GM12878 (cell line): ENCODE data around the gene ABHD12B. TPM values are rescaled to one million over a fixed set of nuclear protein-coding genes. Genes with fewer than 3 reads are reported as not detected.
A peak's percentile ranks its signal among the peaks of the same experiment; 100 is the strongest.

ENCODE experiments used
- ATAC-seq: fragments of 200-7000 bp; cut with Tn5 transposase; 3 replicates; pipeline ENCODE4 v1.9.1; 2020; ENCODE audit warnings: mild to moderate bottlenecking, moderate library complexity
- BruUV-seq: library from RNA; stranded (reverse); fragments of 400-500 nt; replicated peaks from 2 replicates; lab custom pipeline; 2021; lab: Mats Ljungman, UMichigan
- CTCF ChIA-PET: fragments of 300-600 bp; sonication (Branson Sonifier 250); formaldehyde crosslinking; extraction: SDS; loops from one replicate; lab custom pipeline; 2021; ENCODE audit warnings: inconsistent platforms; lab: Yijun Ruan, JAX
- POLR2A ChIA-PET: fragments of 350-600 bp; formaldehyde crosslinking; extraction: SDS; loops from one replicate; lab custom pipeline; 2021; ENCODE audit warnings: inconsistent platforms; lab: Charles Lee
- RAD21 ChIA-PET: fragments of 300-600 bp; sonication (Branson Sonifier 250); formaldehyde crosslinking; loops from one replicate; lab custom pipeline; 2023; ENCODE audit warnings: antibody characterized with exemption; ENCODE audit not compliant: unreplicated experiment; lab: Charles Lee
- SMC1A ChIA-PET: fragments of 300-600 bp; sonication (Branson Sonifier 250); formaldehyde crosslinking; loops from one replicate; lab custom pipeline; 2023; ENCODE audit not compliant: unreplicated experiment, uncharacterized antibody; lab: Charles Lee
- DNase-seq: peaks from one replicate; pipeline ENCODE4 v3.0.0-alpha.2; 2011; ENCODE audit warnings: low read depth, low spot score
- FAIRE-seq: peaks from 3 replicates; lab custom pipeline; 2011; peaks lifted over from hg19 to GRCh38; lab: Jason Lieb, UNC
- H2AFZ ChIP-seq: 2 replicates; pipeline ENCODE4 v1.6.0; 2011; ENCODE audit warnings: low read depth, low read length, control low read depth; ENCODE audit not compliant: control insufficient read depth
- H3K27ac ChIP-seq: 2 replicates; pipeline ENCODE4 v1.5.1; 2011; ENCODE audit warnings: control low read depth; ENCODE audit not compliant: control insufficient read depth, insufficient read depth
- H3K27me3 ChIP-seq, 2 experiments: replicated peaks in 1 of 2; 2 replicates each; pipeline versions ENCODE4 v1.6.0 to v1.6.1; 2011; ENCODE audit warnings: low read length in 1 of 2; ENCODE audit not compliant: control insufficient read depth in 2 of 2, insufficient read depth in 2 of 2
- H3K36me3 ChIP-seq, 2 experiments: 2 replicates each; pipeline ENCODE4 v1.5.1; 2011; ENCODE audit warnings: low read length in 1 of 2; ENCODE audit not compliant: control insufficient read depth in 2 of 2, insufficient read depth in 2 of 2
- H3K4me1 ChIP-seq: 2 replicates; pipeline ENCODE4 v1.6.1; 2011; ENCODE audit warnings: mild to moderate bottlenecking, low read length, moderate library complexity, mixed read lengths; ENCODE audit not compliant: control insufficient read depth, insufficient read depth
- H3K4me2 ChIP-seq: 2 replicates; pipeline ENCODE4 v1.6.0; 2011; ENCODE audit warnings: control low read depth; ENCODE audit not compliant: control insufficient read depth, insufficient read depth
- H3K4me3 ChIP-seq: fragments of 200-600 bp; sonication (generic); 2 replicates; pipeline ENCODE4 v1.5.1; 2016
- H3K79me2 ChIP-seq: 2 replicates; pipeline ENCODE4 v1.6.0; 2011; ENCODE audit warnings: low read length; ENCODE audit not compliant: control insufficient read depth, insufficient read depth
- H3K9ac ChIP-seq: 2 replicates; pipeline ENCODE4 v1.8.0; 2011; ENCODE audit warnings: low read length, control low read depth, mixed read lengths; ENCODE audit not compliant: control insufficient read depth, insufficient read depth
- H3K9me3 ChIP-seq: replicated peaks from 3 replicates; pipeline ENCODE4 v1.5.1; 2011; ENCODE audit warnings: mild to moderate bottlenecking, low read length; ENCODE audit not compliant: control insufficient read depth, insufficient read depth
- H4K20me1 ChIP-seq: 2 replicates; pipeline ENCODE4 v1.6.0; 2011; ENCODE audit not compliant: control insufficient read depth, insufficient read depth
- CREB1 ChIP-seq: IDR thresholded peaks from 2 replicates; pipeline ENCODE4 v1.6.1; 2012; ENCODE audit warnings: low read depth, mild to moderate bottlenecking, inconsistent platforms
- CREM ChIP-seq: IDR thresholded peaks from 2 replicates; pipeline ENCODE4 v1.6.1; 2014; ENCODE audit warnings: antibody characterized with exemption, low read depth
- EP300 ChIP-seq, 2 experiments: fragments of 150-350 bp in 1 of 2; IDR thresholded peaks; 2 replicates each; pipeline ENCODE4 v1.6.1; 2011 to 2012; ENCODE audit warnings: low read depth in 2 of 2, low read length in 2 of 2, borderline replicate concordance in 1 of 2, improper control_type of control experiment in 1 of 2, inconsistent platforms in 1 of 2; ENCODE audit not compliant: control insufficient read depth in 1 of 2
- JUNB ChIP-seq: IDR thresholded peaks from 2 replicates; pipeline ENCODE4 v1.6.1; 2016; ENCODE audit warnings: antibody characterized with exemption, mild to moderate bottlenecking
- KDM1A ChIP-seq: fragments of 200-600 bp; sonication (generic); IDR thresholded peaks from 2 replicates; pipeline ENCODE4 v1.6.1; 2016; ENCODE audit warnings: borderline replicate concordance
- KLF5 ChIP-seq: fragments of 450-650 bp; IDR thresholded peaks from 2 replicates; pipeline ENCODE4 v1.6.1; 2014; ENCODE audit warnings: mild to moderate bottlenecking; ENCODE audit not compliant: partially characterized antibody
- MEF2A ChIP-seq: IDR thresholded peaks from 2 replicates; pipeline ENCODE4 v1.6.1; 2011; ENCODE audit warnings: low read depth, mild to moderate bottlenecking, low read length, moderate library complexity; ENCODE audit not compliant: insufficient read depth
- MYC ChIP-seq: IDR thresholded peaks from 2 replicates; pipeline ENCODE4 v1.6.1; 2011; ENCODE audit warnings: mild to moderate bottlenecking, low read length, moderate library complexity, inconsistent platforms; ENCODE audit not compliant: insufficient read depth, insufficient replicate concordance, insufficient read length, severe bottlenecking
- POU2F2 ChIP-seq: IDR thresholded peaks from 3 replicates; pipeline ENCODE4 v1.6.1; 2011; ENCODE audit warnings: low read depth, mild to moderate bottlenecking, low read length, borderline replicate concordance
- RAD51 ChIP-seq: fragments of 450-650 bp; IDR thresholded peaks from 2 replicates; pipeline ENCODE4 v1.6.1; 2016; ENCODE audit warnings: moderate library complexity, mild to moderate bottlenecking, inconsistent platforms
- SPI1 ChIP-seq: IDR thresholded peaks from 2 replicates; pipeline ENCODE4 v1.6.1; 2011; ENCODE audit warnings: low read depth, mild to moderate bottlenecking, low read length, moderate library complexity, borderline replicate concordance; ENCODE audit not compliant: insufficient read depth
- WGBS: methylation state at CpG from one replicate; pipeline ENCODE4 v1.1.6; 2016; ENCODE audit warnings: low lambda C conversion rate; ENCODE audit not compliant: insufficient replicate concordance, insufficient coverage; ENCODE audit errors: missing lambda C conversion rate; 5-methylcytosine and 5-hydroxymethylcytosine counted together
- in situ Hi-C: fragments of 300-500 bp; cut with MboI; formaldehyde crosslinking; loops from 9 replicates; pipeline ENCODE4 v1.14.3; 2018; ENCODE audit warnings: mixed read lengths
- intact Hi-C: fragments of 100-400 bp; cut with micrococcal nuclease; formaldehyde crosslinking; loops from one replicate; pipeline ENCODE4 v1.14.2; 2022; ENCODE audit not compliant: unreplicated experiment
- polyA plus RNA-seq, 11 experiments: library from polyadenylated mRNA; depleted of rRNA in 4 of 11; unstranded in 6 of 11; stranded (reverse) in 5 of 11; fragments of >200 nt; fragmentation: Nextera tagmentation in 4 of 11; fragmentation: Illumina TruSeq in 1 of 11; extraction: Ambion mirVana in 4 of 11; extraction: Trizol in 1 of 11; gene quantifications; 1 replicate in 1 of 11; 2 replicates in 10 of 11; pipeline versions ENCODE4 v1.2.1 to v1.2.3, GENCODE V29; 2011 to 2016; ENCODE audit warnings: inconsistent platforms in 2 of 11, missing spikeins in 2 of 11, low read depth in 1 of 11
- total RNA-seq, 4 experiments: library from RNA; depleted of rRNA in 3 of 4; stranded (reverse); fragments of >200 nt in 3 of 4; fragmentation: Illumina TruSeq in 1 of 4; extraction: Trizol in 1 of 4; gene quantifications; 2 replicates each; pipeline versions ENCODE4 v1.2.1 to v1.2.3, GENCODE V29; 2013 to 2021
- TF ChIP-seq, protein P1 (sequence below): IDR thresholded peaks from 2 replicates; pipeline ENCODE4 v1.6.1; 2011; ENCODE audit warnings: mild to moderate bottlenecking, low read depth, low read length, moderate library complexity; ENCODE audit not compliant: insufficient replicate concordance
- TF ChIP-seq, protein P2 (sequence below): fragments of 450-650 bp; conservative IDR thresholded peaks from 2 replicates; pipeline ENCODE4 v1.6.1; 2017; ENCODE audit warnings: mild to moderate bottlenecking, moderate library complexity

Gene ABHD12B
- total and polyA plus RNA-seq, 10 of the 15 experiments (the other 5 are each of a cell fraction or from before 2014, with no cell fraction given) = not detected

DNA sequence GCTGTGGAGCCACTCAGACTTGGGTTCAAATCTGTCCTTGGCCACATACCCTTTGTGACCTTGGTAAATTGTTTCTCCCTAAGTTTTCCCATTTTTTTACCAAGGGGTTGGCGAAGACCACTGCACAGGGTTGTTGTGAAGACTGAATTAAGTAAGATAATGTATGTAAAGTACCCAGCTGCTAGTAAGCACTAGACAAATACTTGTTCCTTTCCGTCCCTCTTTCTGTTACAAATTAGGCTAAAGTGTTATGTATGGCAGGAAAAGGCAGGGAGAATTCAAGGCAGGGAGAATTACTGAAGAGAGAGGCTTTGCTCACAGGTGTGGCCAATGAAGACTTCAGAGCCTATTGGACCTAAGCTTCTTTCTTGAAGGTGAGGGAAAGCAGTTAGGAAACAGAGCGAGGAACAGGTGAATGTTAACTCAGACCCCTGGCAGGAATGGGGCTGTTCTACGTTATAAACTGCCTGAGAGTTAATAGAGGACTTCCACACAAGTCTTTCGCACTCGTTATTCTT, 25.9 kb downstream of the ABHD12B start (continued):
- TF ChIP-seq, protein P1, sequence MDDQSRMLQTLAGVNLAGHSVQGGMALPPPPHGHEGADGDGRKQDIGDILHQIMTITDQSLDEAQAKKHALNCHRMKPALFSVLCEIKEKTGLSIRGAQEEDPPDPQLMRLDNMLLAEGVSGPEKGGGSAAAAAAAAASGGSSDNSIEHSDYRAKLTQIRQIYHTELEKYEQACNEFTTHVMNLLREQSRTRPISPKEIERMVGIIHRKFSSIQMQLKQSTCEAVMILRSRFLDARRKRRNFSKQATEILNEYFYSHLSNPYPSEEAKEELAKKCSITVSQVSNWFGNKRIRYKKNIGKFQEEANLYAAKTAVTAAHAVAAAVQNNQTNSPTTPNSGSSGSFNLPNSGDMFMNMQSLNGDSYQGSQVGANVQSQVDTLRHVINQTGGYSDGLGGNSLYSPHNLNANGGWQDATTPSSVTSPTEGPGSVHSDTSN = no peak
- TF ChIP-seq KLF5 = no peak
- no peak for TF ChIP-seq JUNB
- no peak for TF ChIP-seq CREM
- TF ChIP-seq RAD51 = no peak
- TF ChIP-seq KDM1A = no peak
- no peak for TF ChIP-seq CREB1
- TF ChIP-seq, protein P2, sequence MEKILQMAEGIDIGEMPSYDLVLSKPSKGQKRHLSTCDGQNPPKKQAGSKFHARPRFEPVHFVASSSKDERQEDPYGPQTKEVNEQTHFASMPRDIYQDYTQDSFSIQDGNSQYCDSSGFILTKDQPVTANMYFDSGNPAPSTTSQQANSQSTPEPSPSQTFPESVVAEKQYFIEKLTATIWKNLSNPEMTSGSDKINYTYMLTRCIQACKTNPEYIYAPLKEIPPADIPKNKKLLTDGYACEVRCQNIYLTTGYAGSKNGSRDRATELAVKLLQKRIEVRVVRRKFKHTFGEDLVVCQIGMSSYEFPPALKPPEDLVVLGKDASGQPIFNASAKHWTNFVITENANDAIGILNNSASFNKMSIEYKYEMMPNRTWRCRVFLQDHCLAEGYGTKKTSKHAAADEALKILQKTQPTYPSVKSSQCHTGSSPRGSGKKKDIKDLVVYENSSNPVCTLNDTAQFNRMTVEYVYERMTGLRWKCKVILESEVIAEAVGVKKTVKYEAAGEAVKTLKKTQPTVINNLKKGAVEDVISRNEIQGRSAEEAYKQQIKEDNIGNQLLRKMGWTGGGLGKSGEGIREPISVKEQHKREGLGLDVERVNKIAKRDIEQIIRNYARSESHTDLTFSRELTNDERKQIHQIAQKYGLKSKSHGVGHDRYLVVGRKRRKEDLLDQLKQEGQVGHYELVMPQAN = no peak

GRCh38 chr14:50901361-50901760, 29.5 kb downstream of the ABHD12B start:
- CTCF ChIA-PET = no interaction called here
- no peak overlapping the region for H3K4me2 ChIP-seq
- H4K20me1 ChIP-seq = no peaks in the 10 kb centered on the region
- 80% methylated on average over 3 of the region's 3 CpGs for WGBS
- no peak overlapping the region for H3K9ac ChIP-seq
- no TSS peak for BruUV-seq
- intact Hi-C loops = no loop called here
- H3K9me3 ChIP-seq = no peaks in the 10 kb centered on the region
- H3K4me1 ChIP-seq = no peaks in the 10 kb centered on the region
- H3K36me3 ChIP-seq = no peaks in the 10 kb centered on the region
- peaks cover 0 to 1% of the 10 kb centered on the region in 2 experiments; a peak in 1 of 4 replicates for H3K27me3 ChIP-seq
- POLR2A ChIA-PET = no interaction called here
- in situ Hi-C loops = no loop called here
- DNase-seq = no peak
- no peak overlapping the region for H3K4me3 ChIP-seq
- no peak overlapping the region for H3K27ac ChIP-seq
- H3K79me2 ChIP-seq = no peaks in the 10 kb centered on the region
- RAD21 ChIA-PET = no interaction called here
- peak; percentile 55; the same call in 2 of the 3 replicates for ATAC-seq
- H2AFZ ChIP-seq = no peak overlapping the region
- TF ChIP-seq MYC = no peak
- peak; percentile 78; the same call in 1 of the 2 replicates for TF ChIP-seq SPI1
- TF ChIP-seq MEF2A = no peak
- peak; percentile 17; the same call in 1 of the 3 replicates for TF ChIP-seq POU2F2
- 0 out of 4 replicates have a peak, but pooled peaks of 1 of the 2 experiments have one; percentile 28 for TF ChIP-seq EP300 (IDR thresholded peaks at IDR 0.05; ENCODE audit: borderline replicate concordance in 1 of 2, control insufficient read depth in 1 of 2, low read depth in 2 of 2, low read length in 2 of 2)
- no peak for FAIRE-seq
- SMC1A ChIA-PET = no interaction called here
